Tibial nerve (tissue), 4 donors: ENCODE measurements around the gene SYNM. TPM values are rescaled to one million over a fixed set of nuclear protein-coding genes. Genes with fewer than 3 reads are reported as not detected.
"Not testable (repeated sequence)": the region's sequence is repeated elsewhere in the genome, so short reads cannot be mapped to it uniquely, and the experiment has no call there.

Experiments
- DNase-seq, 2 donors: peaks; one replicate each; pipeline ENCODE4 v3.0.0-alpha.2; 2019; ENCODE audit warnings: low spot score in 2 of 2
- H3K27ac ChIP-seq, 4 donors: fragments of 200-600 bp; sonication (generic) in 3 of 4; one replicate each; pipeline ENCODE4 v1.5.1; 2017 to 2019; ENCODE audit warnings: mild to moderate bottlenecking in 1 of 4
- H3K27me3 ChIP-seq, 2 donors: fragments of 200-600 bp; sonication (generic) in 1 of 2; one replicate each; pipeline versions ENCODE4 v1.5.1 to v1.6.0; 2017 to 2019
- H3K36me3 ChIP-seq, 3 donors: fragments of 200-600 bp; sonication (generic); one replicate each; pipeline ENCODE4 v1.5.1; 2018 to 2019
- H3K4me1 ChIP-seq, 4 donors: fragments of 200-600 bp; sonication (generic) in 3 of 4; one replicate each; pipeline ENCODE4 v1.5.1; 2017 to 2019
- H3K4me3 ChIP-seq, 4 donors: fragments of 200-600 bp; sonication (generic) in 3 of 4; one replicate each; pipeline ENCODE4 v1.5.1; 2017 to 2019; ENCODE audit warnings: mild to moderate bottlenecking in 1 of 4, moderate library complexity in 1 of 4
- H3K9me3 ChIP-seq, 4 donors: fragments of 200-600 bp; sonication (generic) in 3 of 4; one replicate each; pipeline ENCODE4 v1.5.1; 2017 to 2019
- EP300 ChIP-seq, 2 donors: sonication (generic); formaldehyde crosslinking; IDR thresholded peaks; one replicate each; pipeline ENCODE4 v1.6.1; 2017; ENCODE audit warnings: antibody characterized with exemption in 2 of 2, mild to moderate bottlenecking in 1 of 2
- POLR2A ChIP-seq, 2 donors: fragments of 450-650 bp; IDR thresholded peaks; one replicate each; pipeline ENCODE4 v1.6.1; 2017; ENCODE audit warnings: antibody characterized with exemption in 2 of 2, mild to moderate bottlenecking in 2 of 2, moderate library complexity in 2 of 2
- WGBS, 2 donors: methylation state at CpG; one replicate each; pipeline ENCODE4 v1.1.5; 2018; 5-methylcytosine and 5-hydroxymethylcytosine counted together
- total RNA-seq, 4 donors: library from RNA; depleted of rRNA; stranded (reverse); fragments of >200 nt; gene quantifications; one replicate each; pipeline ENCODE4 v1.1.0, GENCODE V29; 2016
- TF ChIP-seq, protein P1 (sequence below), 5 experiments: fragments of 200-600 bp in 3 of 5; fragments of 450-650 bp in 2 of 5; sonication (generic) in 3 of 5; IDR thresholded peaks; one replicate each; pipeline ENCODE4 v1.5.1; 2016 to 2019; ENCODE audit warnings: antibody characterized with exemption in 5 of 5, mild to moderate bottlenecking in 3 of 5, moderate library complexity in 2 of 5

The SYNM gene
- total RNA-seq, 4 donors from 2014 or later = 26.4 to 47.0 (median 29.6) TPM

DNA sequence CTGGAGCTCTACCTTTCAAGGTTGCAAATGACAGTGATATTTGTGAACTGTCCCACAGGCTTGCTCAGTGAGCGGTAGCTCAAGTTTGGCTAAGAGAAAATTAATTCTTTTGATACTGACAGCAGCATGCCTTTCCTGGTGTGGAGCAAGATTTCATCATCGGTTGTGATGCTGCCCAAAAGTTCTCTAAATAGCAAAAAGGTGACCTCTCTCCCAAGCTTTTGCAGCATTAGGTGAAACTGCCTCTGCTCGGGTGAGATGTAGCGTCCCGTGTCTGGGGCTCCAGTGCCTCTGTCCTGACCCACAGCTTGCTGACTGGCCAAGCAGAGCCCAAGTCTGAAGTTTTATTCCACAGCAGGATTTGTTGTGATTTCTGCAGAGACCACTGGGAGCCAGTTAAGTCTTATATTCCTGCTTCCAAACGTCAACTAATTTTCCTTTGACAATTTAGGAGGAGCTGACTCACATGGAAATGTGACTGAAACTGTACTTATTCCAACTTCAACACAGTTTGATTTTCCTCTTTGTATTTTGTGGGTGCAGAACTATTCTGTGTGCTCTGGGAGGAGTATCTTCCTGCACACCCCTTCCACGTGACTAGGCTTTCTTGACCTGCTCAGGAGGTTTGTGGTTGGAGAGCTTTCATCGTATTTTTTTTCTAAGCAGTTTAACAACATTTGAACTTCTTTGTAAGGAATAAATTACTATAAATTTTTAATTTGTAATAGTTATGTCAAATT is 5.9 kb downstream of the SYNM start:
- Histone ChIP-seq H3K27ac (peak overlapping the region in 2 of 4 donors; percentile 2 to 38), H3K36me3 (peaks cover 0 to 17% (median 0%) of the 10 kb centered on the region in 3 donors), H3K27me3 (no peaks in the 10 kb centered on the region), H3K4me3 (no peak overlapping the region), H3K9me3 (no peaks in the 10 kb centered on the region), H3K4me1 (peaks cover 0 to 49% (median 3%) of the 10 kb centered on the region in 4 donors)
- DNase-seq = no peak
- no peak for TF ChIP-seq POLR2A (IDR thresholded peaks at IDR 0.05)
- TF ChIP-seq EP300 (IDR thresholded peaks at IDR 0.05) = no peak
- TF ChIP-seq, protein P1, sequence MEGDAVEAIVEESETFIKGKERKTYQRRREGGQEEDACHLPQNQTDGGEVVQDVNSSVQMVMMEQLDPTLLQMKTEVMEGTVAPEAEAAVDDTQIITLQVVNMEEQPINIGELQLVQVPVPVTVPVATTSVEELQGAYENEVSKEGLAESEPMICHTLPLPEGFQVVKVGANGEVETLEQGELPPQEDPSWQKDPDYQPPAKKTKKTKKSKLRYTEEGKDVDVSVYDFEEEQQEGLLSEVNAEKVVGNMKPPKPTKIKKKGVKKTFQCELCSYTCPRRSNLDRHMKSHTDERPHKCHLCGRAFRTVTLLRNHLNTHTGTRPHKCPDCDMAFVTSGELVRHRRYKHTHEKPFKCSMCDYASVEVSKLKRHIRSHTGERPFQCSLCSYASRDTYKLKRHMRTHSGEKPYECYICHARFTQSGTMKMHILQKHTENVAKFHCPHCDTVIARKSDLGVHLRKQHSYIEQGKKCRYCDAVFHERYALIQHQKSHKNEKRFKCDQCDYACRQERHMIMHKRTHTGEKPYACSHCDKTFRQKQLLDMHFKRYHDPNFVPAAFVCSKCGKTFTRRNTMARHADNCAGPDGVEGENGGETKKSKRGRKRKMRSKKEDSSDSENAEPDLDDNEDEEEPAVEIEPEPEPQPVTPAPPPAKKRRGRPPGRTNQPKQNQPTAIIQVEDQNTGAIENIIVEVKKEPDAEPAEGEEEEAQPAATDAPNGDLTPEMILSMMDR (IDR thresholded peaks at IDR 0.05) = no peak
- 46 to 49% methylated on average over 8 of the region's 8 CpGs for WGBS, 2 donors

DNA sequence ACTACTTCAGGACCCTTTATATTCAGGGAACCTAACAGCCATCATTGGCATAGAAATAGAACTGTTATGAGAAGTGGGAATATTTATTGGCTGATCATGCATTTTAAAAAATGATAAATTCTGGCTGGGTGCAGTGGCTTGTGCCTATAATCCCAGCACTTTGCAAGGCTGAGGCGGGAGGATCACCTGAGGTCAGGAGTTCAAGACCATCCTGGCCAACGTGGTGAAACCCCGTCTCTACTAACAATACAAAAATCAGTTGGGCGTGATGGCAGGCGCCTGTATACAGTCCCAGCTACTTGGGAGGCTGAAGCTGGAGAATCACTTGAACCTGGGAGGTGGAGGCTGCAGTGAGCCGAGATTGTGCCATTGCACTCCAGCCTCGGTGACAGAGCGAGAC is 6.8 kb downstream of the SYNM start:
- H3K27me3 ChIP-seq, DNase-seq, H3K9me3 ChIP-seq, H3K4me3 ChIP-seq: not testable (repeated sequence)
- H3K36me3 ChIP-seq = peaks cover 0 to 22% (median 0%) of the 10 kb centered on the region in 3 donors
- peak overlapping the region in 1 of 4 donors; percentile 38 for H3K27ac ChIP-seq
- 85 to 88% methylated on average over 8 of the region's 8 CpGs for WGBS, 2 donors
- H3K4me1 ChIP-seq = peaks cover 0 to 40% (median 3%) of the 10 kb centered on the region in 4 donors

DNA sequence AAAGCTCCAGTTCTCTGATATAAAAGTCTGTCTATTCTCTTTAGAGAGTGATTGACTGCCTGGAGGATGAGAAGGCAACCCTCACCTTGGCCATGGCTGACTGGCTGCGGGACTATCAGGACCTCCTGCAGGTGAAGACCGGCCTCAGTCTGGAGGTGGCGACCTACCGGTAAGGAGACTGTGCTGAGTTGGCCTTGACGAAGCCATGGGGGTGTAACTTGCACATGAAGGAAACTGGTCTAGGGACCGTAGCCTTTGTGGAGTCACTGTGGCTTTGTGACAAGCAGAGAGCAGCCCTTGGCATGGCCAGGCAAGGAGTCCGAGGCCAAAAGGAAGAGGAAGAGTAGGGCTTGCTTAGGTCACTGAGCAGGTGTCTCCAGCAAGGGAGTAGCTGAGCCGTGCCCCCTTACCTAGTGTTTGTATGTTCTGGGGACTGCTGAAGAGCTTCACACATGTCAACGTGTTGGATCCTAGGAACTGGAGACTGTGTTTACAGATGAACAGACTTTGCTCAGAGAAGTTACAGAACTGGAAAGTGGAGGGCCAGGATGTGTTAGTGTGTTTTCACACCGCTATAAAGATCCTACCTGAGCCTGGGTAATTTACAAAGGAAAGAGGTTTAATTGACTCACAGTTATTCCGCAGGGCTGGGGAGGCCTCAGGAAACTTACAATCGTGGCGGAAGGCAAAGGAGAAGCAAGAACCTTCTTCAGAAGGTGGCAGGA is 8.8 kb downstream of the SYNM start:
- no peak overlapping the region for H3K27ac ChIP-seq
- H3K27me3 ChIP-seq = no peaks in the 10 kb centered on the region
- no peak for TF ChIP-seq EP300 (IDR thresholded peaks at IDR 0.05)
- TF ChIP-seq, protein P1 (IDR thresholded peaks at IDR 0.05) = no peak
- TF ChIP-seq POLR2A (IDR thresholded peaks at IDR 0.05) = no peak
- WGBS, 2 donors = 93% methylated on average over 13 of the region's 13 CpGs
- no peak for DNase-seq
- peaks cover 0 to 21% (median 0%) of the 10 kb centered on the region in 4 donors for H3K4me1 ChIP-seq
- H3K9me3 ChIP-seq = no peaks in the 10 kb centered on the region
- no peak overlapping the region for H3K4me3 ChIP-seq
- H3K36me3 ChIP-seq = peaks cover 0 to 36% (median 0%) of the 10 kb centered on the region in 3 donors

DNA sequence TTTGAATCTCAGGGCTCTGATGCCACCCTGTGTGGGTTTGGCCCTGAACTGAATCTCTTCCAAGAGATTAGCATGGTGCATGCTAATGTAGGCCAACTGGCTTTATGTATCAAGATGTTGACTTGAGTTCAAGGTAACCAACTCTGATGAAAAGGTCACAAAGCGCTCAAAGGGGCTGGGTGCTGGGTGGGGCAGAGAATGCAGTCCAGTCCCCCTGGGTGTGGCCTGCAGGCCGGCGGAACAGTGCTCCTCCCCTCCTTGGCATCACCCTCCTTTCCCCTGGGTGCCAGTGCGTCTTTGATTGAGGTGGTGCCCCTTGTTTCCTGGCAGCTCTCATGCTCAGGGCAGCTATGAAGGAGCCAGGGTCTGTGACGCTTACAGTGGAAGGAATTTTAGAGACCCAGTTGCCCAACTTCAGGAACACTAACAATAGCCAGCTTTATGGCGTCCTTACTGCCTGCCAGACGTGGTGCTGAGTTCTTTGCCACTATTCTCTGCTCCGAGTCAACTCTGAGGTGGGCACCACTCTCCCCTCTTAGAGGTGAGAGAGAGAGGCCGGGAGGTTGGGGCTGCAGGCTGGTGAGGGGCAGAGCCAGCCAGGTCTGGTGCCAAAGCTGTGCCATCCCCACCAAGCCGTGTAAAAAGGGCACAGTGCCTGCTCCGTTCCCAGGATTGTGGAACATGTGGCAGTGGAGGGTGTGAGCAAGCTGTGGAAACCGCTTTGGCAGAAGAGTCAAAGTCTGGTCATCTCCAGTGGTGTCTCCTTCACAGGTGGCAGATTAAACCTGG is 9.8 kb downstream of the SYNM start:
- peaks cover 0 to 11% (median 0%) of the 10 kb centered on the region in 4 donors for H3K4me1 ChIP-seq
- no peaks in the 10 kb centered on the region for H3K27me3 ChIP-seq
- H3K27ac ChIP-seq = no peak overlapping the region
- no peak overlapping the region for H3K4me3 ChIP-seq
- TF ChIP-seq POLR2A (IDR thresholded peaks at IDR 0.05) = no peak
- TF ChIP-seq, protein P1 (IDR thresholded peaks at IDR 0.05) = no peak
- peaks cover 0 to 46% (median 0%) of the 10 kb centered on the region in 3 donors for H3K36me3 ChIP-seq
- 62 to 65% methylated on average over 12 of the region's 12 CpGs for WGBS, 2 donors
- no peaks in the 10 kb centered on the region for H3K9me3 ChIP-seq
- DNase-seq = no peak

DNA sequence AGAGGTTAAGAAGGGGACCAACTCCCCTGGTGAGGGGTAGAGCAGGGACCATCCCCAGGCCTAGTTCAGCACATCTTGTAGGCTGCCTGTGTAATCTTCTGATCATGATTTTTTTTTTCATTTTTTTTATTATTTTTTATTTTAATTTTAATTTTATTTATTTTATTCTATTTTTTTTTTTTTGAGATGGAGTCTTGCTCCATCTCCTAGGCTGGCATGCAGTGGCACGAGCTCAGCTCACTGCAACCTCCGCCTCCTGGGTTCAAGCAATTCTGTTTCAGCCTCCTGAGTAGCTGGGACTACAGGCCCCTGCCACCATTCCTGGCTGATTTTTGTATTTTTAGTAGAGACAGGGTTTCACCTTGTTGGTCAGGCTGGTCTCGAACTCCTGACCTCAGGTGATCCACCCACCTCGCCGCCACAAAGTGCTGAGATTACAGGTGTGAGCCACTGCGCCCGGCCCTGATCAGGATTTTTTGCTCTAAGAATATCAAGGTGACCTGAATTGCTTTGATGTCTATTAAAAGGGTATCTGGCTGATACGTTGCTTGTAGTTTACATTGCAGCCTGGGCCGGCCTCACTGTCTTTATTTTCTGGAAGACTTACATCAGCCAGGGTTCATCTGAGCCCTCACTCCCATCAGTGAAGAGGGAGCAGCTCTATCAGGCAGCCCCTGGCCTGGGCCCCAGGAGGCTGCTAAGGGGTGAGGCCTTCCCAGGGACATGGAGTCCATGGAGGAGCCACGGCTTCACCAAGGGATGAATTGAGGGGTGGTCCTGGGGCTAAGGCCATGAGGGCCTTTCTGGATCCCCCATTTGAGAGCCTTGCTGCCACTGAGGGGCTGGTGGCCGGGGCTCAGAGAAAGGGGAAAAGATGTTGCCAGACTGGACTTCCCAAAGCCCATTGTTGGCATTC is 10.7 kb downstream of the SYNM start:
- H3K36me3 ChIP-seq = peaks cover 0 to 47% (median 0%) of the 10 kb centered on the region in 3 donors
- WGBS, 2 donors = 94 to 95% methylated on average over 11 of the region's 11 CpGs
- DNase-seq = no peak
- H3K27me3 ChIP-seq = no peaks in the 10 kb centered on the region
- H3K4me1 ChIP-seq = peaks cover 0 to 6% (median 0%) of the 10 kb centered on the region in 4 donors
- H3K9me3 ChIP-seq = no peaks in the 10 kb centered on the region
- no peak overlapping the region for H3K4me3 ChIP-seq
- no peak overlapping the region for H3K27ac ChIP-seq
- TF ChIP-seq POLR2A (IDR thresholded peaks at IDR 0.05) (no peak), EP300 (IDR thresholded peaks at IDR 0.05) (no peak)
- TF ChIP-seq, protein P1 (IDR thresholded peaks at IDR 0.05) = no peak
